HG02763 (cell line): ENCODE data around the gene PDE4B.
"Not testable (repeated sequence)": the region's sequence is repeated elsewhere in the genome, so short reads cannot be mapped to it uniquely, and the experiment has no call there.

Experiments
- ATAC-seq: cut with Tn5 transposase; IDR thresholded peaks from one replicate; pipeline ENCODE4 v1.9.1; 2021; ENCODE audit warnings: mild to moderate bottlenecking, moderate library complexity; ENCODE audit not compliant: unreplicated experiment

Gene PDE4B

DNA sequence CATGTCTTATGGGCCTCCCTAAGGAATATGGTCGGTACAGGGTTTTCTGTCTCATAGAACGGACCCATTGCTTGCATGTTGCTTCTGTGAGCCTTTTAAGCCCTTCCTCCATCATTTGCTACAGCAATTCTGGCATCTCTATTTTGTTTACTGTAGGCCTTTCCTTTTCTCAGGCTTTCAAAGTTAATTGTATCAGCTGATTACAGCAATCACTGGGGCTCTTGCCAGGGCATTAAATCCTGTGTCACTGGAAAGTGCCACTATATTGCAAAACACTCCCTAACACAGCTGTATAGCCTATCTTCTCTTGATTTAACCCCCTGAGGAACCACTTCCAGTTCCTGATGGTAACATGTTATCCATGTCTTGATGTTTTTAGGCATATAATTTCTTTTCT is 156.5 kb downstream of the PDE4B start:
- no peak for ATAC-seq

DNA sequence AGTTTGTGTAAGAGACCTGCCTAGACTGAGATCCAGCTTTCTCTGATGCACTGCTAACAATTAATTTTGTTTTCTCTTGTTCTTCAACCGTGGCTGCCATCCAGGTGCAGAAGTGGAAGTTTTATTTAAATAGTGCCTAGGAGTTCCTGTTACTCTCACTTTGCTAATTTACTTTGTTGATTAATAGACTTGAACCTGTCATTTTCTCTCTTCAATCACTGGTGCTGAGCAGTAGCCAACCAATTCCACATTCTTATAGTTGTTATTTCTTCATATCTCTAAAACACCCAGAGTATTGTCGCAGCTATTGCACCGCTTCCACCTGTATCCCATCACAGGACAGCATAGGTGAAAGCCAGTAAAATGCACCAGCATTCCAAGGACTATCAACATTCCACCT is 157.2 kb downstream of the PDE4B start:
- no peak for ATAC-seq

DNA sequence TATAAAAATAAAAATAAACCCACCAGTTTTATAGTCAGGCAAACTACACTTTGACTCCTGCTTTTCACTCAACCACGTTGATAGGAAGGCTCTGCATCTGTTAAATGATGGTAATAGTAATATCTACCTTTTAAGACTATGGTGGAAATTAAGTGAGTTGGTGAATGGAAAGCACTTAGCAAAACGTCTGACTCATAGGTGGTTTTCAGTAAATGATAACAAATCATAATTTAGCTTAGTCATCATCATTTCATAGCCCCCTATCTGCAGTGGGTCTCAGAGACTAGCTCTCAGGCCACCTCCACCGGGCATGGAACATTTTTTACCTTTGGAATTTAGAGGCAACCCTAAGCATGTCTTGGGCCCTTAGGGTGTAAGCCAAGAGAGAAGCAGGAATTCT is 160.0 kb downstream of the PDE4B start:
- no peak for ATAC-seq

DNA sequence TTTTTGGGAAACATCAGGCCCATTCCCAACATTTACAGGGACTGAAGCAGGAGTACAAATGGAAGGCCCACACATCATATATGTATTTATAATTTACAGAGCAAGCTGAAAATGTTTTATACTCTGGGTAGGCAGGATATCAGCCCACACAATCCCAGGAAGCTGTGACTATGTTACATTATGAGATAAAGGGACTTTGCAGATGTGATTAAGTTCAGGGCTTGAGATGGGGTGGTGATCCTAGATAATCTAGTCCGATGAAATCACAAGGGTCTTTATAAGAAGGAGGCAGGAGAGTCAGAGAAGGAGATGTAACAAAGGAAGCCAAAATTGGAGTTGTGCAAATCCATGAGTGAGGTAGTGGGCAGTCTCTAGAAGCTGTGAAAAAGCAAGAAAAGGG is 160.5 kb downstream of the PDE4B start:
- ATAC-seq = no peak

DNA sequence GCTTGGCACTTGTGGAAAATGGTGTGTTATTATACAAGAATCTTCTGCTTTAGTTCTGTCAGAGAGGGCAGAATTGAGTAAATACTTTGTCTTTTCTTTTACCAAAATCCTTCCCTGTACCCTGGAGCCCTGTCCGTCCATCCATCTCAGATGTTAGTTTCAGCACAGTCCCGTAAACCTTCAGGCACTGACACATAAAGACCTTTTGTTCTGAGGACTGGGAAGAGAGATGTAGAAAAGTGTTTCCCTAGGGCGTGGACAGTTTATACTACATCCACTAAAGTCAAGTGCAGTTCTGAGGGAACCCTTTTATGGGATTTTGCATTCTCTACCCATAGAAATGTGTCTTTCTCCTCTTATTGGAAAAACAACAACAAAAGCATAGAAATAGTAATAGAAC is 162.4 kb downstream of the PDE4B start:
- ATAC-seq = no peak

DNA sequence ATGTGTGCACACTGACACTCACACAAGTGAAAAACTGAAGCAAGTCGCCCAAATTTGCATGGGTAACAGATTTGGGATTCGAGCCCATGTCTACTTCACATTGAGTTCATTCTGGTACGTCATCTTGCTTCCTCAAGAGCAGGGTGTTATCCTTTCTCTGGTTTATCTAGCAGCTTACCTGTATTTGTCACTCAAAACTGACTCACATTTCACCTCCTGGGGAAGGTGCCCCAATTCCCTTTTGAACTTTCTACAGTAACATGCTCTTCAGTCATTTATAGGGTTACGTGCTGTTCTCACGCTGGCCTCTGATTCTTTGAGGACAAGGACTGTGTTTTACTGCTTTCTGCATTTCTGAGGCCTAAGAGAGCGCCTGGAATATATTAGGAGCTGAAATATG is 162.8 kb downstream of the PDE4B start:
- ATAC-seq = no peak

DNA sequence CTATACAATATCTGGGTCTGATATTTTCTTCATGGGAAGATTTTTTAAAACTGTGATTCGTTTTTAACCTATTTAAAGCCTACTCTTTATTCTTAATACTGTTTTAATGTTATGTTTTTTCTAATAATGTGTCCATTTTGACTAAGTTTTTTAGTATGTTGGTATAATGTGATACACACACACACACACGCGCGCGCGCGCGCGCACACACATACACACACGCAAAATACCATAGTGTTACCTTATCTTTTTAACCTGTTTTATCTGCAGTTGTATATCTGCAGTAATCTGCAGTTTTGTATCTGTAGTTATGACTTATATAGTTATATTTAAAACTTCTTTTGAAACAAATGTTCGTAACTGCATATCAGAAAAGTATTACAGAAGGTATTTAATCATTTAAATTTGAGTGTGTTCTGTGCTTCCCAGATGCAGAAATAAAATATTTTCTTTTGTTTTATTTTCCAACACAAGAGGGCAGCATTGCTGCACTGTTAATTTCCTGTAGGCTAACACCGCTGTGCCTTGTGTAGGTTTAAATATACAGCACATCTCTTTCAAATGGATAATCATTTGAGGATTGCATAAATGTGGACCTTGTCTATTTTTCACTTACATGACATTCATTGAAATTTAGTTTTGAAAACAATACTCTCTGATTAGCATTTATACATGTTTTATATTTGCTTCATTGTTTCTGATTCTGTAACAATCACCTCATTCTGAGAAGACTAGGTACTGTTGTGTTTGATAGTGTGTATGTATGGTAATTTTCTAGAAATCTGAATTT is 166.1 kb downstream of the PDE4B start:
- ATAC-seq = no peak

DNA sequence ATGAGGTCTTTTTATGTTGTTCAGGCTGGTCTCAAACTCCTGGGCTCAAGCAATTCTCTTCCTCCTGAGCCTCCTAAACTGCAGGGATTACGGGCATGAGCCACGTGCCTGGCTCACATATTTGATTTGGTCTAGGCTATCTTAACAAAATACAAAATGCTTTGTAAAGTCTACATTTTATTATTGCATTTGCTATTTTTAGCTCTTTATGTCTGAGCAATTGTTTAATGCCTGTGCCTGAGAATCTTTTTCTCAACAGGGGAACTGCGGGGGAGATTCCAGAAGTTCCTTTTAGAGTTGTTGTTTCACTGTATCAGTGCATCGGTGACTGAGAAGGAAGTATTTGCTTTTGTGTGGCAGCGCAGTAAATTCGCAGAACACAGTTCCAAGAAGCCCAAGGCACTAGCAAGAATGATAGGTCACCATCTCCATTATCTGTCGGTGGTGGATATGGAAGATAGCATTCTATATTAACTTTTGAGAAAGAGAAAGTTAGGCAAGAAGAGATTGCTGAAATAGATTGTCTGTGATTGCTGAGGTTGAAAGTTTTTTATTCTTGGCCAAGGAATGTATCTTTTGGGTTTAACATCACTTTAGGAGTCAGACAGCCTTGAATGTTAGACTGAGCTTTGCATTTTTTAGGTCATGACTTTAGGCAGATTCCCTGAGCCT is 167.3 kb downstream of the PDE4B start:
- no peak for ATAC-seq

DNA sequence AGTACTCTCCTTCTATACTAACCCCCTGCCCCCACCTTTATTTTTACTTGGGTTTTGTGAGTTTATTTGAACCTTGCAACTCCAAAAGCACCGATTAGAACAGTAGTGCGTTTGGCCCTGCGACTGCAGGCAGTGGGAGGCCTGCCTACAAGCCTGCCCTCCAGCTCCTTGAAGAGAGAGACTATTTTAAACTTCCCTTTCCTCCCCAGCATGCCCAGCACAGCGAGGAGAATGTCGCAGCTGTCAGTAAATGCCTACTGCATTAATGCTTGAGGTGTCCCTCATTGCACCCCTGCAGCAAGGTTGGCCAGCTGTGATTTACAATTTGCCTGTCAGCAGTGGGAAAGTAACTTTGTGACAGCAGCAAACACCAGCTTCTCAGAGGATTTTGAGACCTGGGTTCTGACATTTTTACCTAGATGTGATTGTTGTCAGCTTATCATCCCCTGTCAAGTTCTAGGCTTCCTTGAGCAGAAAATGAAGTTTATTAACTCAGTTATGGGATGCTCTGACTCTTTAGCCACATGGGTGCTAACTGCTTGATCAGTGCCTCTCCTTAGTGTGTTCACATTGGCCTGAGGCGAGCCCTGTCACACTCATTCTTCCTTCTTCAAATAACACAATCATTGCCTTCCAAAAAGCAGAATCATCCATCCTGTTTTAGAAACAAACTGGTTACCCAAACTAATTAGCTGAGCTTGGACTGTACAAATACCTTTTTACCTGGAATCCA is 170.6 kb downstream of the PDE4B start:
- ATAC-seq = no peak

DNA sequence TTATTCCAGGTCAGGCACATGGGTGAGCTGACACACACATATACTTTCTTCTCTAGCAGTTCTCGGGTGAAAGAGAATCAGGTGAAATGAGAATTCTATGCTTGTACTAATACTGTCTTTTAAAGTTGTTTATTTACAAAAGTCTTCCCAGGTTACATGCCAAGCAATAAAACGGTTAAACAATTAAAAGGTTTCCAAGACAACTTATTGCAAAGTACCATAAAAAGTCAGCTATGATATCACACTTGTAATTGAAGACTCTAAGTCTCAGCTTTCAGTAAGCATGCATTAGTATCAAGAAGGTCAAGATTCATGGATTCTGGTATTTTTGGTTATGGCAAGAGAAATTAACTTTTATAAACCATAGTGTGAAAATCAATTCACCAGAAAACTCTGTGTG is 171.4 kb downstream of the PDE4B start:
- no peak for ATAC-seq

DNA sequence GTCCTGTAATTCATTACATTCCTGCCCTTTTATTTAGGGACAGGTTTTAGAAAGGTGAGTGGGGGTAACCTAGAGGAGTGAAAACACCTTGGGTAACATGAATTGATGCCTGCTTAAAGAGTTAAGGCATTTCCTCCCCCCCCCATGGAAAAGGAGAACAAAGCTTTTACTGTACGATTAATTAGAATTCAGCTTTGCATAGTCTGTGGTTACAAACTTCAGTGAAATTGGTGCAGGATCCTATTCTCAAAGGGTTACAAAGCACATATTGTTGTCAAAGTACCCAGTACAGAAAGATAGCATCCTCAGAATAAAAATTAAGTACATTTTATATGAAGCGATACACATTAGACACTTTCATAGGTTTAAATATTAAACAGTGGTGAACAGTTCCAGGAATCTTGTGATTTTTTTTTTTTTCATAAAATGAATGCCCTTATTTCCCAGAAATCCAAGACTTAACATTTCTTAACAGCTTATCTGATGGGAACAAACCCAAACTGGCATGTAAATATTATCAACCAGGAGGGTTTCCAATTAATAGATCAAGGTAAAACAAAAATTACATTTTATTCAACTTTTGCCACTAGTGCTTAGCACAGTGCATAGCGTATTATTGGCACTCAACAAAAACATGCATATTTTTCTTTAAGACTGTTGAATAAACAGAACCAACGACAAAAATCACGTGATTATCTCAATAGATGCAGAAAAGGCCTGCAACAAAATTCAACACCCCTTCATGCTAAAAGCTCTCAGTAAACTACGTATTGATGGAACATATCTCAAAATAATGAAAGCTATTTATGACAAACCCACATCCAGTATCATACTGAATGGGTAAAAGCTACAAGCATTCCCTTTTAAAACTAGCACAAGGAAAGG is 172.7 kb downstream of the PDE4B start:
- ATAC-seq = no peak

DNA sequence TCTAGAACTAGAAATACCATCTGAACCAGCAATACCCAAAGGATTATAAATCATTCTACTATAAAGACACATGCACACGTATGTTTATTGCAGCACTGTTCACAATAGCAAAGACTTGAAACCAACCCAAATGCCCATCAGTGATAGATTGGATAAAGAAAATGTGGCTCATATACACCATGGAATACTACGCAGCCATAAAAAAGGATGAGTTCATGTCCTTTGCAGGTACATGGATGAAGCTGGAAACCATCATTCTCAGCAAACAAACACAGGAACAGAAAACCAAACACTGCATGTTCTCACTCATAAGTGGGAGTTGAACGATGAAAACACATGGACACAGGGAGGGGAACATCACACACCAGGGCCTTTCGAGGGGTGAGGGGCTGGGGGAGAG is 174.8 kb downstream of the PDE4B start:
- ATAC-seq = not testable (repeated sequence)

DNA sequence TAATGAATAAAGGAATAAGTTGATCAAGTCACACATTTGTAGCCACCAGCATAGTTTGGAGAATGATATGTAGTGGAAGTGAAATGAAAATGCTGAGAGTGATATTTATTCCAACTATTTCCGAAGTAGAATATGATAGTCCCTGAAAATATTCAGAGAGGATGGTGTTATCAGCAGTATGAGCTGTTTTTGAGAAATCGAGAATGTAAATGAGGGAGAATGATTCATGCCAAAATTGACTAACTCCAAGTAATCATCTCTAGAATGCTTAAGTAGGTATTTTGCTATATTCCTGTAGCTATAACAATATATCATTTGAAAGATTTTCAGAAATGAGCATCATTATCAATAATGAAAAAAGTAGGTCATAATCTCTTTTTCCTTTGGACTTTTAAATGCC is 178.9 kb downstream of the PDE4B start:
- no peak for ATAC-seq

DNA sequence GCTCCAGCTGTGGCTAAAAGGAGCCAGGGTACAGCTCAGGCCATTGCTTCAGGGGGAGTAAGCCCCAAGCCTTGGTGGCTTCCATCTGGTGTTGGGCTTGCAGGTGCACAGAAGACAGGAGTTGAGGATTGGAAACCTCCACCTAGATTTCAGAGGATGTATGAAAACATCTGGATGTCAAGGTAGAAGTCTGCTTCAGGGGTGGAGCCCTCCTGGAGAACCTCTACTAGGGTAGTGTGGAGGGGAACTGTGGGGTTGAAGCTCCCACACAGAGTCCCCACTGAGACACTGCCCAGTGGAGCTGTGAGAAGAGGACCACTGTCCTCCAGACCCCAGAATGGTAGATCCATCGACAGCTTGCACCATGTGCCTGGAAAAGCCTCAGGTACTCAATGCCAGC is 183.0 kb downstream of the PDE4B start:
- no peak for ATAC-seq

DNA sequence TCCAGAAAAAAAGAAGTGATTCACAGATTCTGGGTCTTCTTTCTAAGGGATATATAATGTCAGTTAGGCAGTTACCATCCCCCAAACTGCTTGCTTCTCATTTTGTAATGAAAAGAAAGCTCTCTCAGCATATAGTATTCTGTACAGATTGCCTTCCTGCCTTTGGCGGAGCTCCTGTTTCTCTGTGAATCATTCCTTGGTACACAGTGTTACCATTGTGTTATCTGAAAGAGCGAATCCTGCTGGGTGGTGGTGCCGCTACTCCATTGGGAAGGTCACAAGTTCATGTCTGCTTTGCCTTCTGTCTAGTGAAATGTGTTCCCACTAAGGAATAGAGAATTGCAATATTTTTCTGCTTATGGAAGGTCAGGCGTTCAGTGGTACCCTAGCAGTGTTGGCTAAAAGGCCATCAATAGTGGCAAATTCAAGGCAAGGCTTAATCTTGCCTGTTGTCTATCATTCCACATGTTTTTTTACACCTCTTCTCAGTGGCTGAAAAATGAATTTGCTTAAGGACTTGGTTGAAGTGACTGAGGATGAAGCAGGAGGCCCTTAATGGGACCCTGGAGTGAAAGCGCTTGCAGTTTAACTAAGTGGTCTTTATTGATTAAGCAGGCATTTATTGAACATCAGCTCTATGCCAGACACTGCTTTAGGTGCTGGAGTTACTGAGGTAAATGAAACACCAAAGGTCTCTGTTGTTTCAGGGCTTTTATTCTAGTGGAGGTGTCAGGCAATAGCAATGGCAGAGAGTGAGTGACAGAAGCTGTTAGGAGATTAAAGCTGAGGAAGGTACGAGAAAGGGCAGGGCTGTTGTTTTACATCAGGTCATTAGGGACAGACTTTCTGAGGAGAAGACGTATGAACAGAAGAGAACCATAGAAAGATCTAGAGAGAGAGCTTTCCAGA is 186.7 kb downstream of the PDE4B start:
- no peak for ATAC-seq

DNA sequence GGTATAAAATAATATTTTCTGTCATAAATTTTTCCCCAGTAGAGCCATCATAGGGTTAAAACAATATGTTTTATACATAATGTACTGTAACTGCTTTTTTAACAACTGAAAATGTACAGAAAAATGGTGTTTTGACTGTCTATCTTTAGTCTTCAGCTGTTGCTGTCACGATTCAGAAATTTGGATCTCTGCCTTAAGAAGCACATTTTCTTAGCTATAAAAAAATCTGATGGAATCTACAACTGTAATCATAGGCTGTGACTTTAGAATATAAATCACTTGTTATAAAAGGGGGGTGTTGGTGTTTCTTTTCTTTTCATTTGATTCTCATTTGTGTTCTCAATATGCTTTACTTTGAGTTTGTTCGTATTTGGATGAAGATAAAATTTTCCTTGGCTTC is 187.5 kb downstream of the PDE4B start:
- no peak for ATAC-seq

DNA sequence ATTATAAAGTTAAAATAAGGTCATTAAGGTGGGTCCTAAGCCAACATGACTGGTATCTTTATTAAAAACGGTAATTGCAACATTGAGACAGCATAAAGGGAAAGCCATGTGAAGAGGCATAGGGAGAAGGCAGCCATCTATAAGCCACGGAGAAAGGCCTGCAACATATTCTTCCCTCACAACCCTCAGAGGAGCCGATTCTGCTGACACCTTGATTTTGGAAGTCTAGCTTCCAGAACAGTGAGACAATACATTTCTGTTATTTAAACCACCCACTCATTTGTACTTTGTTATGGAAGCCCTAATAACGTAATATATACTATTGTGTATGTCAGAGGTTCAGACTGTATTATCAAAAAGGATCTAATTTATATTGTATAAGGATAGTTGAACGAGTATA is 190.8 kb downstream of the PDE4B start:
- ATAC-seq = no peak

DNA sequence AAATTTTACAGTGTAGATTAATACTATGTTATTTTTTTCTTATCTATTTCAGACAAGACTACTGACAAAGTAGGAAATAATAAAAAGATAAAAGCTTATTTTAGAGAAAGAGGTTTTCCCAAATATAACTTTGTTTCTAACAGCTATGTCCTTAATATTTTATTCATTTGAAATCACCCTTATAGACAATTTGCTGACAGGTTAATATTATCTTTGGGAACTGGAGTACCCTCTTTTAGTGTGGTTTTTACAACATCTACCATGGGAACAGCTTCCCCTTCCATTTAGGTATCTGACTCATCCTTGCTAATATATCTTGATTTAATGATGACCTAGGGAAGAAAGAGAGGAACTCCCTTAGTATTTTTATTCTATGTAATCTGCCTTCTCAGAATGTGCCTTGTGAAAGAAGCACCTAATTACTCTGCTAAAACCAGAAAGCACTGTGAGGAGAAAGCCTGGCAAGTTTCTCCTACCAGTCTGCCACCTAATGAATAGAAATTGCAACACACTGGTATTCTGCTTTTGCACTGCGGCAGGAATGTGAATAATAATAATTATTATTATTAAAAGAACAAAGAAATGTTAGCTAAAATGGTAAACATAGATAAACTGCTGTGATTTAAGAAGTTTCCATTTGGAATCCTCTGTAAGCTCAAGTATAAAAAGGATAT is 192.8 kb downstream of the PDE4B start:
- no peak for ATAC-seq

DNA sequence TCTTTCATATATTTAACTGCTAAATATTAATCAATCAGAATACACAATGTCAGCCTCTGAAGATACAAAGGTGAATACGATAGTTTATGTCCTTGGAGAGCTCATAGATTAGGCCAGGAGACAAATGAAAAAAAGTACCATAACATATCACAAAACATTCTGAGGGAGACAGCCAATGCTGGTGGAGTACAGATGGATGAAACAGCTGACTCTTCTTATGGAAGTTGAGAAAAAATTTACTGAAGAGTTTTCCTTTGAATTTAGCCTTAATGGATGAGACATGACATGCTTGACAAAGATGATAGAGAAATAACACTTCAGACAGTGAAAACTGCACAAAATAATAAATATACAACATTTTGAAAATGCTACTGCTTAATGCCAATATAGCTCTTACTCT is 193.5 kb downstream of the PDE4B start:
- ATAC-seq = no peak
